Measurements from ENCODE around the gene ZNF23. TPM values are rescaled to one million over a fixed set of nuclear protein-coding genes. Genes with fewer than 3 reads are reported as not detected.

ZNF23 gene
- total RNA-seq, 6 experiments from 2014 or later: 3.1 to 4.8 (median 3.9) TPM

GRCh38 chr16:71472051-71472450 lies 10.0 kb upstream of the ZNF23 start:
- Histone ChIP-seq H3K27ac (no peak overlapping the region), H3K27me3 (no peaks in the 10 kb centered on the region), H3K4me1 (no peaks in the 10 kb centered on the region), H3K36me3 (peaks cover 0 to 24% (median 0%) of the 10 kb centered on the region in 4 donors), H3K4me3 (no peak overlapping the region), H3K9me3 (no peaks in the 10 kb centered on the region)
- DNase-seq (no peak), ATAC-seq (no peak)
- 75% methylated on average over 2 of the region's 2 CpGs for WGBS (ENCODE audit: insufficient coverage, low coverage, low lambda C conversion rate, missing lambda C conversion rate)
- intact Hi-C loops (cut with DNase I): no loop called here
- TF ChIP-seq CTCF (IDR thresholded peaks at IDR 0.05) (no peak), POLR2A (IDR thresholded peaks at IDR 0.05) (no peak)

- TF ChIP-seq CTCF (IDR thresholded peaks at IDR 0.05) (no peak), POLR2A (IDR thresholded peaks at IDR 0.05) (no peak)
- DNase-seq (no peak), ATAC-seq (peak; percentile 25 to 70 (median 34))
- H3K4me1 ChIP-seq: no peaks in the 10 kb centered on the region
- H3K36me3 ChIP-seq: no peaks in the 10 kb centered on the region
- no peaks in the 10 kb centered on the region for H3K27me3 ChIP-seq
- intact Hi-C loops (cut with DNase I): no loop called here
- H3K4me3 ChIP-seq: no peak overlapping the region
- H3K27ac ChIP-seq: no peak overlapping the region
- no peaks in the 10 kb centered on the region for H3K9me3 ChIP-seq
- 8% methylated on average over 2 of the region's 9 CpGs for WGBS (ENCODE audit: insufficient coverage, low coverage, low lambda C conversion rate, missing lambda C conversion rate)
These were observed 5.8 kb upstream of the ZNF23 start for GRCh38 chr16:71467810-71468209.

- no peak for ATAC-seq
These were observed 2.2 kb upstream of the ZNF23 start for GRCh38 chr16:71464231-71464630.

GRCh38 chr16:71460941-71461340 lies 1.1 kb downstream of the ZNF23 start:
- peaks cover 0 to 2% (median under 1%) of the 10 kb centered on the region in 4 donors for H3K36me3 ChIP-seq
- no peak overlapping the region for H3K4me3 ChIP-seq
- DNase-seq: no peak
- H3K9me3 ChIP-seq: no peaks in the 10 kb centered on the region
- peaks cover 0 to 13% (median 3%) of the 10 kb centered on the region in 4 donors for H3K4me1 ChIP-seq
- no peak overlapping the region for H3K27ac ChIP-seq
- TF ChIP-seq POLR2A (IDR thresholded peaks at IDR 0.05) (no peak), CTCF (IDR thresholded peaks at IDR 0.05) (no peak)
- no peaks in the 10 kb centered on the region for H3K27me3 ChIP-seq
- intact Hi-C loops (cut with DNase I): no loop called here
- ATAC-seq: no peak
- WGBS (ENCODE audit: insufficient coverage, low coverage, low lambda C conversion rate, missing lambda C conversion rate): 100% methylated on average over 1 of the region's 1 CpG

More at GRCh38 chr16:71464231-71464630, 2.2 kb upstream of the ZNF23 start:
- no peak overlapping the region for H3K27ac ChIP-seq
- peaks cover 0 to 13% (median 3%) of the 10 kb centered on the region in 4 donors for H3K4me1 ChIP-seq
- H3K4me3 ChIP-seq: no peak overlapping the region
- 55% methylated on average over 1 of the region's 1 CpG for WGBS (ENCODE audit: insufficient coverage, low coverage, low lambda C conversion rate, missing lambda C conversion rate)
- intact Hi-C loops (cut with DNase I): no loop called here
- H3K27me3 ChIP-seq: no peaks in the 10 kb centered on the region
- no peak for DNase-seq
- no peaks in the 10 kb centered on the region for H3K36me3 ChIP-seq
- TF ChIP-seq CTCF (IDR thresholded peaks at IDR 0.05) (no peak), POLR2A (IDR thresholded peaks at IDR 0.05) (no peak)
- H3K9me3 ChIP-seq: no peaks in the 10 kb centered on the region

- ATAC-seq (no peak), DNase-seq (no peak)
- H3K4me3 ChIP-seq: no peak overlapping the region
- WGBS (ENCODE audit: insufficient coverage, low coverage, low lambda C conversion rate, missing lambda C conversion rate): 78% methylated on average over 4 of the region's 4 CpGs
- H3K9me3 ChIP-seq: no peaks in the 10 kb centered on the region
- no peak for TF ChIP-seq POLR2A (IDR thresholded peaks at IDR 0.05)
- TF ChIP-seq CTCF (IDR thresholded peaks at IDR 0.05): no peak
- intact Hi-C loops (cut with DNase I): no loop called here
- no peak overlapping the region for H3K27ac ChIP-seq
- peaks cover 0 to 8% (median 1%) of the 10 kb centered on the region in 4 donors for H3K36me3 ChIP-seq
- no peaks in the 10 kb centered on the region for H3K27me3 ChIP-seq
- peaks cover 0 to 13% (median 3%) of the 10 kb centered on the region in 4 donors for H3K4me1 ChIP-seq
These were observed 1.8 kb downstream of the ZNF23 start for GRCh38 chr16:71460236-71460635.

Measured in right lobe of liver (tissue), 6 donors.